Fibroblast of mammary gland (primary cell): ENCODE measurements around the gene PRF1.

Experiments
- DNase-seq: peaks from one replicate; pipeline ENCODE4 v3.0.0-alpha.2; 2010; ENCODE audit warnings: low read depth
- H3K4me3 ChIP-seq: 2 replicates; pipeline ENCODE4 v1.5.1; 2011; ENCODE audit warnings: low read depth, mild to moderate bottlenecking, low read length, moderate library complexity; ENCODE audit not compliant: control insufficient read depth
- CTCF ChIP-seq: conservative IDR thresholded peaks from 2 replicates; pipeline ENCODE4 v1.5.1; 2011; ENCODE audit warnings: low read depth, low read length, inconsistent platforms; ENCODE audit not compliant: control insufficient read depth, insufficient read depth

The PRF1 gene

GRCh38 chr10:70605161-70605560, 2.6 kb upstream of the PRF1 start:
- H3K4me3 ChIP-seq: no peak overlapping the region
- no peak for TF ChIP-seq CTCF
- DNase-seq: no peak

GRCh38 chr10:70604106-70604505, 1.6 kb upstream of the PRF1 start:
- DNase-seq: no peak

GRCh38 chr10:70603449-70603801, 884 bp upstream of the PRF1 start:
- DNase-seq: no peak
- H3K4me3 ChIP-seq: no peak overlapping the region
- no peak for TF ChIP-seq CTCF

More at GRCh38 chr10:70604106-70604505, 1.6 kb upstream of the PRF1 start:
- no peak overlapping the region for H3K4me3 ChIP-seq
- TF ChIP-seq CTCF: no peak

GRCh38 chr10:70601746-70602145, 795 bp downstream of the PRF1 start:
- no peak for TF ChIP-seq CTCF
- no peak overlapping the region for H3K4me3 ChIP-seq
- DNase-seq: no peak

- H3K4me3 ChIP-seq: no peak overlapping the region
- no peak for TF ChIP-seq CTCF
- DNase-seq: no peak
Observed at GRCh38 chr10:70600512-70601395, 1.8 kb downstream of the PRF1 start.

- no peak overlapping the region for H3K4me3 ChIP-seq
- no peak for DNase-seq
- TF ChIP-seq CTCF: no peak
Observed at GRCh38 chr10:70599791-70600190, 2.8 kb downstream of the PRF1 start.
